A673 (cell line): Measurements from ENCODE around the gene AIMP2.

ENCODE experiments used
- CTCF ChIP-seq: fragments of 300-800, 200-600 bp; sonication (generic); conservative IDR thresholded peaks from 2 replicates; pipeline ENCODE4 v1.5.1; 2017; ENCODE audit warnings: low read depth, mild to moderate bottlenecking, antibody characterized with exemption, low read length, moderate library complexity, mixed read lengths
- EZH2 ChIP-seq: fragments of 200-600 bp; sonication (generic); IDR thresholded peaks from 2 replicates; pipeline ENCODE4 v1.6.1; 2017; ENCODE audit warnings: borderline replicate concordance, low read depth, mild to moderate bottlenecking, mixed read lengths, antibody characterized with exemption, low read length; ENCODE audit not compliant: poor library complexity, severe bottlenecking

GRCh38 chr7:6008668-6009611 lies at the start of gene AIMP2, which contains the start of gene PMS2:
- TF ChIP-seq CTCF = 0 out of 2 replicates have a peak, but pooled peaks have one; percentile 17
- no peak for TF ChIP-seq EZH2
